IMR-90 (cell line): ENCODE results near the gene ACAD11. TPM values are rescaled to one million over a fixed set of nuclear protein-coding genes. Genes with fewer than 3 reads are reported as not detected.

Experiments used
- ATAC-seq: fragments of 200-7000 bp; cut with Tn5 transposase; 2 replicates; pipeline ENCODE4 v1.9.1; 2020; ENCODE audit warnings: low read depth, mild to moderate bottlenecking, moderate library complexity
- BruUV-seq: library from RNA; stranded (reverse); fragments of 400-500 nt; replicated peaks from 2 replicates; lab custom pipeline; 2021; lab: Mats Ljungman, UMichigan
- CTCF ChIA-PET: fragments of 300-600 bp; formaldehyde crosslinking; extraction: SDS; loops from one replicate; lab custom pipeline; 2021; ENCODE audit warnings: antibody characterized with exemption; lab: Yijun Ruan, JAX
- POLR2A ChIA-PET: fragments of 300-600 bp; sonication (Branson Sonifier 250); formaldehyde crosslinking; loops from one replicate; lab custom pipeline; 2022; ENCODE audit warnings: antibody characterized with exemption; ENCODE audit not compliant: unreplicated experiment; lab: Charles Lee
- DNase-seq: peaks from one replicate; pipeline ENCODE4 v3.0.0; 2013
- H2AFZ ChIP-seq: replicated peaks from 2 replicates; pipeline ENCODE3; 2013; ENCODE audit warnings: low read length, mild to moderate bottlenecking; ENCODE audit not compliant: poor library complexity
- H2AK5ac ChIP-seq: 2 replicates; pipeline ENCODE4 v1.6.1; 2013; ENCODE audit warnings: low read depth, low read length, inconsistent platforms
- H2AK9ac ChIP-seq: replicated peaks from 2 replicates; pipeline ENCODE3; 2013; ENCODE audit warnings: mild to moderate bottlenecking, low read depth, low read length, moderate library complexity; ENCODE audit not compliant: poor library complexity
- H2BK120ac ChIP-seq: 2 replicates; pipeline ENCODE4 v1.6.1; 2013; ENCODE audit warnings: low read depth, low read length, inconsistent platforms
- H2BK15ac ChIP-seq: 3 replicates; pipeline ENCODE4 v1.6.1; 2013; ENCODE audit warnings: low read depth, low read length, inconsistent platforms
- H2BK20ac ChIP-seq: 2 replicates; pipeline ENCODE4 v1.6.1; 2013; ENCODE audit warnings: low read depth, mild to moderate bottlenecking, inconsistent platforms, low read length, moderate library complexity
- H2BK5ac ChIP-seq: 2 replicates; pipeline ENCODE4 v1.6.1; 2013; ENCODE audit warnings: mild to moderate bottlenecking, low read depth, low read length, inconsistent platforms; ENCODE audit not compliant: poor library complexity, severe bottlenecking
- H3K14ac ChIP-seq: replicated peaks from 2 replicates; pipeline ENCODE4 v1.6.1; 2013; ENCODE audit warnings: low read depth, low read length, inconsistent platforms
- H3K18ac ChIP-seq: 2 replicates; pipeline ENCODE4 v1.6.1; 2013; ENCODE audit warnings: low read depth, low read length, control low read depth
- H3K23ac ChIP-seq: 2 replicates; pipeline ENCODE4 v1.6.1; 2013; ENCODE audit warnings: low read depth, low read length, inconsistent platforms
- H3K27ac ChIP-seq: 2 replicates; pipeline ENCODE4 v1.5.1; 2013; ENCODE audit warnings: mild to moderate bottlenecking, control low read depth, low read length; ENCODE audit not compliant: insufficient read depth
- H3K27me3 ChIP-seq: 2 replicates; pipeline ENCODE4 v1.6.1; 2013; ENCODE audit warnings: low read length; ENCODE audit not compliant: control insufficient read depth, insufficient read depth
- H3K36me3 ChIP-seq: 2 replicates; pipeline ENCODE4 v1.6.1; 2013; ENCODE audit warnings: low read length, mixed read lengths; ENCODE audit not compliant: control insufficient read depth, insufficient read depth
- H3K4ac ChIP-seq: 2 replicates; pipeline ENCODE4 v1.6.1; 2013; ENCODE audit warnings: low read depth, low read length, inconsistent platforms
- H3K4me1 ChIP-seq: 2 replicates; pipeline ENCODE4 v1.6.1; 2013; ENCODE audit warnings: low read length, mixed read lengths; ENCODE audit not compliant: control insufficient read depth, insufficient read depth
- H3K4me2 ChIP-seq: 2 replicates; pipeline ENCODE4 v1.6.1; 2013; ENCODE audit warnings: low read depth, mild to moderate bottlenecking, control low read depth, low read length, moderate library complexity
- H3K4me3 ChIP-seq: 2 replicates; pipeline ENCODE4 v1.5.1; 2013; ENCODE audit warnings: low read depth, mild to moderate bottlenecking, control low read depth, low read length, moderate library complexity; ENCODE audit not compliant: insufficient read depth
- H3K56ac ChIP-seq: 2 replicates; pipeline ENCODE4 v1.6.1; 2013; ENCODE audit warnings: low read length, inconsistent platforms; ENCODE audit not compliant: insufficient read depth; ENCODE audit errors: extremely low read depth
- H3K79me1 ChIP-seq, 2 experiments: 2 replicates each; pipeline ENCODE4 v1.6.1; 2013; ENCODE audit warnings: low read length in 2 of 2, inconsistent platforms in 1 of 2, low read depth in 1 of 2
- H3K9ac ChIP-seq: 2 replicates; pipeline ENCODE4 v1.6.1; 2013; ENCODE audit warnings: low read depth, low read length, control low read depth
- H3K9me1 ChIP-seq: 2 replicates; pipeline ENCODE4 v1.6.1; 2013; ENCODE audit warnings: low read length, inconsistent platforms; ENCODE audit not compliant: insufficient read depth
- H3K9me3 ChIP-seq: 2 replicates; pipeline ENCODE4 v1.6.1; 2013; ENCODE audit warnings: low read length; ENCODE audit not compliant: control insufficient read depth, insufficient read depth
- H4K20me1 ChIP-seq: 2 replicates; pipeline ENCODE4 v1.6.1; 2013; ENCODE audit warnings: low read length, inconsistent platforms; ENCODE audit not compliant: insufficient read depth
- H4K5ac ChIP-seq: 2 replicates; pipeline ENCODE4 v1.6.1; 2013; ENCODE audit warnings: mild to moderate bottlenecking, low read depth, low read length, control low read depth
- H4K8ac ChIP-seq, 2 experiments: 2 replicates each; pipeline ENCODE4 v1.6.1; 2013; ENCODE audit warnings: low read depth in 2 of 2, low read length in 2 of 2, control low read depth in 1 of 2, inconsistent platforms in 1 of 2
- H4K91ac ChIP-seq: 2 replicates; pipeline ENCODE4 v1.6.1; 2013; ENCODE audit warnings: low read depth, low read length, inconsistent platforms; ENCODE audit not compliant: insufficient read depth
- CEBPB ChIP-seq: IDR thresholded peaks from 2 replicates; pipeline ENCODE4 v1.6.1; 2012; ENCODE audit warnings: low read depth, low read length, improper control_type of control experiment
- CHD1 ChIP-seq: IDR thresholded peaks from 2 replicates; pipeline ENCODE4 v1.6.1; 2012; ENCODE audit warnings: low read depth, low read length, improper control_type of control experiment
- MAFK ChIP-seq: IDR thresholded peaks from 2 replicates; pipeline ENCODE4 v1.6.1; 2012; ENCODE audit warnings: low read depth, low read length, improper control_type of control experiment
- MAZ ChIP-seq: IDR thresholded peaks from 2 replicates; pipeline ENCODE4 v1.6.1; 2012; ENCODE audit warnings: low read depth, mild to moderate bottlenecking, low read length, improper control_type of control experiment, moderate library complexity, borderline replicate concordance
- MXI1 ChIP-seq: IDR thresholded peaks from 2 replicates; pipeline ENCODE4 v1.6.1; 2012; ENCODE audit warnings: low read depth, mild to moderate bottlenecking, low read length, moderate library complexity, borderline replicate concordance
- NFE2L2 ChIP-seq: fragments of 150-350 bp; IDR thresholded peaks from 2 replicates; pipeline ENCODE4 v1.6.1; 2016; ENCODE audit warnings: low read depth, mild to moderate bottlenecking, low read length
- RAD21 ChIP-seq: IDR thresholded peaks from 2 replicates; pipeline ENCODE4 v1.6.1; 2012; ENCODE audit warnings: low read length, improper control_type of control experiment
- RFX5 ChIP-seq: IDR thresholded peaks from 2 replicates; pipeline ENCODE4 v1.8.0; 2012; ENCODE audit warnings: low read depth, mild to moderate bottlenecking, low read length, moderate library complexity
- WGBS, 2 experiments: methylation state at CpG; one replicate each; pipeline versions ENCODE4 v1.1.5 to v1.1.7; 2013; ENCODE audit warnings: missing lambda C conversion rate in 2 of 2; ENCODE audit not compliant: insufficient read length in 1 of 2; ENCODE audit errors: extremely low coverage in 2 of 2; 5-methylcytosine and 5-hydroxymethylcytosine counted together
- dilution Hi-C: fragments of 300-500 bp; cut with HindIII; formaldehyde crosslinking; loops from one replicate; pipeline ENCODE4 v1.14.3; 2018; ENCODE audit warnings: low sequenced_read_pairs; ENCODE audit not compliant: unreplicated experiment
- in situ Hi-C: fragments of 300-500 bp; cut with MboI; formaldehyde crosslinking; loops from 3 replicates; pipeline ENCODE4 v1.14.3; 2019; ENCODE audit warnings: low sequenced_read_pairs, inconsistent platforms, mixed read lengths
- intact Hi-C: fragments of 100-400 bp; cut with micrococcal nuclease; formaldehyde crosslinking; loops from 2 replicates; pipeline ENCODE4 v1.10.0; 2022
- polyA plus RNA-seq, 3 experiments: library from polyadenylated mRNA; depleted of rRNA; stranded (reverse); fragments of >200 nt; gene quantifications; 2 replicates each; pipeline ENCODE4 v1.2.3, GENCODE V29; 2012; ENCODE audit warnings: low replicate concordance in 1 of 3
- total RNA-seq: library from RNA; depleted of rRNA; stranded (reverse); fragments of >200 nt; gene quantifications from 2 replicates; pipeline ENCODE4 v1.2.3, GENCODE V29; 2012
- TF ChIP-seq, protein P1 (sequence below): fragments of 150-350 bp; IDR thresholded peaks from 2 replicates; pipeline ENCODE4 v1.6.1; 2016; ENCODE audit warnings: low read depth, mild to moderate bottlenecking, low read length, moderate library complexity, borderline replicate concordance
- TF ChIP-seq, protein P2 (sequence below): conservative IDR thresholded peaks from 2 replicates; pipeline ENCODE4 v1.5.1; 2012; ENCODE audit warnings: mild to moderate bottlenecking, low read depth, low read length, improper control_type of control experiment
- TF ChIP-seq, protein P3 (sequence below): fragments of 150-350 bp; IDR thresholded peaks from 2 replicates; pipeline ENCODE4 v1.6.1; 2017; ENCODE audit warnings: mild to moderate bottlenecking, antibody characterized with exemption, low read length, low read depth

Gene ACAD11
- total and polyA plus RNA-seq, 2 of the 4 experiments (the other 2 are of a cell fraction) = 16.0 to 18.8 TPM

DNA sequence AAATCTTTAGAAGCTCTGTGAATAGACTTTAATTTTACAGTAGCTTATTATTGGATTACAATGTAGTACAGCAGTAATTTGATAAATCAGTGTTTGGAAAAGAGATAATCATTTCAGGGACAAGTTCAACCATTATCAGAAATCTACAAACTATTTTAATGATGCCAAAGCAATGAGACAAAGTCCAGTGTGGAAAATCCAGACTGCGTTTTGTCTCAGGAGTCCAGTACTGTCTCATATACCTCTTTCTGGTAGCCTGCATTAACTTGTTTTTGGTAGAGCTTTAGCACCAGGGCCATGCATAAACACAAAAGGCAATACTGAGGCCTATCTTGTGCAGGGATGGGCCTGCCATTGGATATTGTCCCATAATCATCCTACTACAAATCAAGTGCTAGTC, 42.8 kb downstream of the ACAD11 start:
- Histone ChIP-seq H3K27me3 (no peaks in the 10 kb centered on the region), H3K9me1 (peaks cover 3% of the 10 kb centered on the region; the same call in 1 of the 2 replicates), H3K79me1 (peaks cover 0 to 4% of the 10 kb centered on the region in 2 experiments; a peak in 2 of 4 replicates), H3K36me3 (no peaks in the 10 kb centered on the region; the same call in 1 of the 2 replicates), H2BK5ac (no peak overlapping the region), H4K20me1 (no peaks in the 10 kb centered on the region), H3K9ac (no peak overlapping the region), H2AK5ac (no peak overlapping the region), H3K9me3 (peaks cover 5% of the 10 kb centered on the region; the same call in 1 of the 2 replicates), H3K4me3 (no peak overlapping the region), H3K4me1 (peaks cover 5% of the 10 kb centered on the region), H3K4ac (no peak overlapping the region), H4K8ac (no peak overlapping the region), H3K14ac (no peak overlapping the region), H2BK15ac (no peak overlapping the region), H4K91ac (no peak overlapping the region), H3K18ac (no peak overlapping the region), H3K4me2 (no peak overlapping the region), H2BK20ac (no peak overlapping the region), H3K27ac (no peak overlapping the region), H3K56ac (no peak overlapping the region), H2AFZ (no peak overlapping the region), H4K5ac (no peak overlapping the region), H3K23ac (no peak overlapping the region), H2AK9ac (no peak overlapping the region), H2BK120ac (no peak overlapping the region)
- TF ChIP-seq, protein P1, sequence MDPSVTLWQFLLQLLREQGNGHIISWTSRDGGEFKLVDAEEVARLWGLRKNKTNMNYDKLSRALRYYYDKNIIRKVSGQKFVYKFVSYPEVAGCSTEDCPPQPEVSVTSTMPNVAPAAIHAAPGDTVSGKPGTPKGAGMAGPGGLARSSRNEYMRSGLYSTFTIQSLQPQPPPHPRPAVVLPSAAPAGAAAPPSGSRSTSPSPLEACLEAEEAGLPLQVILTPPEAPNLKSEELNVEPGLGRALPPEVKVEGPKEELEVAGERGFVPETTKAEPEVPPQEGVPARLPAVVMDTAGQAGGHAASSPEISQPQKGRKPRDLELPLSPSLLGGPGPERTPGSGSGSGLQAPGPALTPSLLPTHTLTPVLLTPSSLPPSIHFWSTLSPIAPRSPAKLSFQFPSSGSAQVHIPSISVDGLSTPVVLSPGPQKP = no peak
- TF ChIP-seq MAFK = no peak
- no peak for TF ChIP-seq MXI1
- no peak for TF ChIP-seq MAZ
- TF ChIP-seq NFE2L2 = no peak
- no peak for TF ChIP-seq CHD1
- TF ChIP-seq RAD21 = no peak
- TF ChIP-seq CEBPB = no peak
- TF ChIP-seq, protein P2, sequence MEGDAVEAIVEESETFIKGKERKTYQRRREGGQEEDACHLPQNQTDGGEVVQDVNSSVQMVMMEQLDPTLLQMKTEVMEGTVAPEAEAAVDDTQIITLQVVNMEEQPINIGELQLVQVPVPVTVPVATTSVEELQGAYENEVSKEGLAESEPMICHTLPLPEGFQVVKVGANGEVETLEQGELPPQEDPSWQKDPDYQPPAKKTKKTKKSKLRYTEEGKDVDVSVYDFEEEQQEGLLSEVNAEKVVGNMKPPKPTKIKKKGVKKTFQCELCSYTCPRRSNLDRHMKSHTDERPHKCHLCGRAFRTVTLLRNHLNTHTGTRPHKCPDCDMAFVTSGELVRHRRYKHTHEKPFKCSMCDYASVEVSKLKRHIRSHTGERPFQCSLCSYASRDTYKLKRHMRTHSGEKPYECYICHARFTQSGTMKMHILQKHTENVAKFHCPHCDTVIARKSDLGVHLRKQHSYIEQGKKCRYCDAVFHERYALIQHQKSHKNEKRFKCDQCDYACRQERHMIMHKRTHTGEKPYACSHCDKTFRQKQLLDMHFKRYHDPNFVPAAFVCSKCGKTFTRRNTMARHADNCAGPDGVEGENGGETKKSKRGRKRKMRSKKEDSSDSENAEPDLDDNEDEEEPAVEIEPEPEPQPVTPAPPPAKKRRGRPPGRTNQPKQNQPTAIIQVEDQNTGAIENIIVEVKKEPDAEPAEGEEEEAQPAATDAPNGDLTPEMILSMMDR = no peak
- TF ChIP-seq RFX5 = no peak
- TF ChIP-seq, protein P3, sequence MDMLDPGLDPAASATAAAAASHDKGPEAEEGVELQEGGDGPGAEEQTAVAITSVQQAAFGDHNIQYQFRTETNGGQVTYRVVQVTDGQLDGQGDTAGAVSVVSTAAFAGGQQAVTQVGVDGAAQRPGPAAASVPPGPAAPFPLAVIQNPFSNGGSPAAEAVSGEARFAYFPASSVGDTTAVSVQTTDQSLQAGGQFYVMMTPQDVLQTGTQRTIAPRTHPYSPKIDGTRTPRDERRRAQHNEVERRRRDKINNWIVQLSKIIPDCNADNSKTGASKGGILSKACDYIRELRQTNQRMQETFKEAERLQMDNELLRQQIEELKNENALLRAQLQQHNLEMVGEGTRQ = no peak
- no TSS peak for BruUV-seq
- ChIA-PET CTCF (no interaction called here), POLR2A (no interaction called here)
- intact Hi-C loops = no loop called here
- no peak for DNase-seq
- in situ Hi-C loops = no loop called here
- ATAC-seq = no peak
- no CpG with 5 or more reads among the region's 1 CpG for WGBS, 2 experiments
- dilution Hi-C loops = no loop called here
